ENCODE measurements around the gene RPL10A.

RPL10A gene

GRCh38 chr6:35477028-35477427 is 8.8 kb downstream of the RPL10A start:
- no peak for DNase-seq

- DNase-seq: no peak
Observed at GRCh38 chr6:35477551-35478179, 9.5 kb downstream of the RPL10A start.

- no peak for DNase-seq
Observed at GRCh38 chr6:35478259-35478658, 10.1 kb downstream of the RPL10A start.

GRCh38 chr6:35480176-35480575 is 12.0 kb downstream of the RPL10A start:
- DNase-seq: no peak

GRCh38 chr6:35481226-35481625 is 13.0 kb downstream of the RPL10A start:
- DNase-seq: no peak

- no peak for DNase-seq
Observed at GRCh38 chr6:35483062-35483461, 14.9 kb downstream of the RPL10A start.

GRCh38 chr6:35483490-35483889 is 15.3 kb downstream of the RPL10A start:
- DNase-seq: no peak

GRCh38 chr6:35483893-35484645 is 15.9 kb downstream of the RPL10A start:
- DNase-seq: no peak

GRCh38 chr6:35484921-35485392 is 16.8 kb downstream of the RPL10A start:
- DNase-seq: peak; percentile 35

- DNase-seq: no peak
Observed at GRCh38 chr6:35485402-35485877, 17.2 kb downstream of the RPL10A start.

- DNase-seq: no peak
Observed at GRCh38 chr6:35486005-35486925, 18.1 kb downstream of the RPL10A start.

- peak; percentile 62 for DNase-seq
Observed at GRCh38 chr6:35487658-35488516, 19.7 kb downstream of the RPL10A start.

- no peak for DNase-seq
Observed at GRCh38 chr6:35488517-35488862, 20.3 kb downstream of the RPL10A start.

GRCh38 chr6:35489066-35489465 is 20.9 kb downstream of the RPL10A start:
- DNase-seq: no peak

GRCh38 chr6:35489995-35490791 is 22.0 kb downstream of the RPL10A start:
- no peak for DNase-seq

- DNase-seq: no peak
Observed at GRCh38 chr6:35490821-35491557, 22.8 kb downstream of the RPL10A start.

- DNase-seq: no peak
Observed at GRCh38 chr6:35491558-35492257, 23.5 kb downstream of the RPL10A start.

GRCh38 chr6:35492258-35492973 is 24.2 kb downstream of the RPL10A start:
- DNase-seq: no peak

GRCh38 chr6:35492974-35493284 is 24.7 kb downstream of the RPL10A start:
- peak; percentile 42 for DNase-seq

Measured in suppressor macrophage treated with lipopolysaccharide for 4 hours (primary cell).